Astrocyte (in vitro differentiated cells and primary cell): ENCODE measurements around the gene TCF3. TPM values are rescaled to one million over a fixed set of nuclear protein-coding genes. Genes with fewer than 3 reads are reported as not detected.

Experiments
- DNase-seq: peaks from one replicate; pipeline ENCODE4 v3.0.0-alpha.2; 2010; ENCODE audit warnings: low read depth
- FAIRE-seq: peaks from 2 replicates; lab custom pipeline; 2011; peaks lifted over from hg19 to GRCh38; lab: Jason Lieb, UNC
- H2AFZ ChIP-seq: 2 replicates; pipeline ENCODE4 v1.6.0; 2012; ENCODE audit warnings: low read depth, low read length, inconsistent platforms
- H3K27ac ChIP-seq: 2 replicates; pipeline ENCODE4 v1.5.1; 2011; ENCODE audit warnings: low read depth, low read length, inconsistent platforms
- H3K27me3 ChIP-seq: 2 replicates; pipeline ENCODE4 v1.6.0; 2011; ENCODE audit warnings: low read length, inconsistent platforms; ENCODE audit not compliant: insufficient read depth
- H3K36me3 ChIP-seq: 2 replicates; pipeline ENCODE4 v1.5.1; 2011; ENCODE audit warnings: low read length, inconsistent platforms; ENCODE audit not compliant: insufficient read depth
- H3K4me1 ChIP-seq: 2 replicates; pipeline ENCODE4 v1.5.1; 2011; ENCODE audit warnings: low read length, inconsistent platforms; ENCODE audit not compliant: insufficient read depth
- H3K4me2 ChIP-seq: 2 replicates; pipeline ENCODE4 v1.6.0; 2012; ENCODE audit warnings: low read length, inconsistent platforms
- H3K4me3 ChIP-seq: 2 replicates; pipeline ENCODE4 v1.5.1; 2011; ENCODE audit warnings: low read depth, mild to moderate bottlenecking, low read length, inconsistent platforms; ENCODE audit not compliant: insufficient read depth
- H3K79me2 ChIP-seq: 2 replicates; pipeline ENCODE4 v1.6.0; 2012; ENCODE audit warnings: mild to moderate bottlenecking, low read length, inconsistent platforms; ENCODE audit not compliant: insufficient read depth
- H3K9ac ChIP-seq: 2 replicates; pipeline ENCODE4 v1.6.0; 2012; ENCODE audit warnings: mild to moderate bottlenecking, low read length, inconsistent platforms
- H3K9me3 ChIP-seq: 2 replicates; pipeline ENCODE4 v1.5.1; 2012; ENCODE audit warnings: low read depth, mild to moderate bottlenecking, low read length, inconsistent platforms; ENCODE audit not compliant: insufficient read depth
- H4K20me1 ChIP-seq: 2 replicates; pipeline ENCODE4 v1.6.0; 2012; ENCODE audit warnings: low read length, inconsistent platforms; ENCODE audit not compliant: insufficient read depth
- H3K27ac Mint-ChIP-seq: one replicate; pipeline ENCODE4 v1.8.0; 2021; ENCODE audit warnings: mild to moderate bottlenecking, mixed read lengths; ENCODE audit not compliant: unreplicated experiment
- H3K27me3 Mint-ChIP-seq: one replicate; pipeline ENCODE4 v1.8.0; 2021; ENCODE audit warnings: low read depth, mixed read lengths; ENCODE audit not compliant: unreplicated experiment
- H3K36me3 Mint-ChIP-seq: one replicate; pipeline ENCODE4 v1.8.0; 2021; ENCODE audit warnings: low read depth, mixed read lengths; ENCODE audit not compliant: unreplicated experiment
- H3K4me1 Mint-ChIP-seq: one replicate; pipeline ENCODE4 v1.8.0; 2021; ENCODE audit warnings: low read depth, mixed read lengths; ENCODE audit not compliant: unreplicated experiment
- H3K4me3 Mint-ChIP-seq: one replicate; pipeline ENCODE4 v1.8.0; 2021; ENCODE audit warnings: mild to moderate bottlenecking, moderate library complexity, mixed read lengths; ENCODE audit not compliant: unreplicated experiment
- H3K9me3 Mint-ChIP-seq: one replicate; pipeline ENCODE4 v1.8.0; 2021; ENCODE audit warnings: mild to moderate bottlenecking, mixed read lengths; ENCODE audit not compliant: unreplicated experiment
- EZH2 ChIP-seq: IDR thresholded peaks from 2 replicates; pipeline ENCODE4 v1.6.1; 2012; ENCODE audit warnings: mild to moderate bottlenecking, low read length, inconsistent platforms; ENCODE audit not compliant: insufficient read depth
- total RNA-seq: library from RNA; stranded (reverse); gene quantifications from 2 replicates; pipeline ENCODE4 v1.2.1, GENCODE V29; 2021
- TF ChIP-seq, protein P1 (sequence below): IDR thresholded peaks from 2 replicates; pipeline ENCODE4 v1.5.1; 2011; ENCODE audit warnings: low read depth, mild to moderate bottlenecking, inconsistent platforms, low read length, moderate library complexity; ENCODE audit not compliant: insufficient read depth

TCF3 gene
- total RNA-seq, 1 donor from 2014 or later, result 173 TPM

DNA sequence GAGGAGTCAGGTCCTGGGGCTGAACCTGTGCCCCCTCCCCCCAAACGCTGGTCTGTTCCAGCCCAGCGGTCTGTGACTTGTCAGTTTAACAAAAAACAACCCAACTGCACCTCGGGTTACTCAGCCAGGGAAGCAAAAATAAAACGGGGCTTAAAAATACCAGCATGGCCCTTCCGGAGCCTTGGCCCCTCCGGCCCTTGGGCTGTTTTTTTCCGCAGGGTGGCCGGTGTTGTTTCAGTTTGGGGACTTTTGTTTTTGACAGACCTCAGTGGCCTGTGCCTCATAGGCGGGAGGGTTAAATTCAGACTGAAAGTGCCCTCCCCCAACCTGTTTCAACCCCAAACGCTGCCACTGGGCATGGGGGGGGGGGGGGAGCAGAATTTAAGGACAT is 4.0 kb downstream of the TCF3 start:
- Mint-ChIP-seq H3K4me1 (peaks cover 3% of the 10 kb centered on the region), H3K27me3 (no peaks in the 10 kb centered on the region), H3K4me3 (no peak overlapping the region), H3K36me3 (peaks cover 3% of the 10 kb centered on the region), H3K9me3 (no peaks in the 10 kb centered on the region), H3K27ac (no peak overlapping the region)
- Histone ChIP-seq H4K20me1 (peaks cover 70% of the 10 kb centered on the region), H3K4me1 (peaks cover 3% of the 10 kb centered on the region), H3K4me3 (no peak overlapping the region), H3K79me2 (peaks cover 66% of the 10 kb centered on the region), H3K27ac (no peak overlapping the region), H3K9ac (no peak overlapping the region), H3K36me3 (no peaks in the 10 kb centered on the region), H3K4me2 (no peak overlapping the region), H2AFZ (no peak overlapping the region), H3K9me3 (no peaks in the 10 kb centered on the region), H3K27me3 (no peaks in the 10 kb centered on the region)
- TF ChIP-seq, protein P1, sequence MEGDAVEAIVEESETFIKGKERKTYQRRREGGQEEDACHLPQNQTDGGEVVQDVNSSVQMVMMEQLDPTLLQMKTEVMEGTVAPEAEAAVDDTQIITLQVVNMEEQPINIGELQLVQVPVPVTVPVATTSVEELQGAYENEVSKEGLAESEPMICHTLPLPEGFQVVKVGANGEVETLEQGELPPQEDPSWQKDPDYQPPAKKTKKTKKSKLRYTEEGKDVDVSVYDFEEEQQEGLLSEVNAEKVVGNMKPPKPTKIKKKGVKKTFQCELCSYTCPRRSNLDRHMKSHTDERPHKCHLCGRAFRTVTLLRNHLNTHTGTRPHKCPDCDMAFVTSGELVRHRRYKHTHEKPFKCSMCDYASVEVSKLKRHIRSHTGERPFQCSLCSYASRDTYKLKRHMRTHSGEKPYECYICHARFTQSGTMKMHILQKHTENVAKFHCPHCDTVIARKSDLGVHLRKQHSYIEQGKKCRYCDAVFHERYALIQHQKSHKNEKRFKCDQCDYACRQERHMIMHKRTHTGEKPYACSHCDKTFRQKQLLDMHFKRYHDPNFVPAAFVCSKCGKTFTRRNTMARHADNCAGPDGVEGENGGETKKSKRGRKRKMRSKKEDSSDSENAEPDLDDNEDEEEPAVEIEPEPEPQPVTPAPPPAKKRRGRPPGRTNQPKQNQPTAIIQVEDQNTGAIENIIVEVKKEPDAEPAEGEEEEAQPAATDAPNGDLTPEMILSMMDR, result no peak
- no peak for TF ChIP-seq EZH2
- DNase-seq (no peak), FAIRE-seq (no peak)

DNA sequence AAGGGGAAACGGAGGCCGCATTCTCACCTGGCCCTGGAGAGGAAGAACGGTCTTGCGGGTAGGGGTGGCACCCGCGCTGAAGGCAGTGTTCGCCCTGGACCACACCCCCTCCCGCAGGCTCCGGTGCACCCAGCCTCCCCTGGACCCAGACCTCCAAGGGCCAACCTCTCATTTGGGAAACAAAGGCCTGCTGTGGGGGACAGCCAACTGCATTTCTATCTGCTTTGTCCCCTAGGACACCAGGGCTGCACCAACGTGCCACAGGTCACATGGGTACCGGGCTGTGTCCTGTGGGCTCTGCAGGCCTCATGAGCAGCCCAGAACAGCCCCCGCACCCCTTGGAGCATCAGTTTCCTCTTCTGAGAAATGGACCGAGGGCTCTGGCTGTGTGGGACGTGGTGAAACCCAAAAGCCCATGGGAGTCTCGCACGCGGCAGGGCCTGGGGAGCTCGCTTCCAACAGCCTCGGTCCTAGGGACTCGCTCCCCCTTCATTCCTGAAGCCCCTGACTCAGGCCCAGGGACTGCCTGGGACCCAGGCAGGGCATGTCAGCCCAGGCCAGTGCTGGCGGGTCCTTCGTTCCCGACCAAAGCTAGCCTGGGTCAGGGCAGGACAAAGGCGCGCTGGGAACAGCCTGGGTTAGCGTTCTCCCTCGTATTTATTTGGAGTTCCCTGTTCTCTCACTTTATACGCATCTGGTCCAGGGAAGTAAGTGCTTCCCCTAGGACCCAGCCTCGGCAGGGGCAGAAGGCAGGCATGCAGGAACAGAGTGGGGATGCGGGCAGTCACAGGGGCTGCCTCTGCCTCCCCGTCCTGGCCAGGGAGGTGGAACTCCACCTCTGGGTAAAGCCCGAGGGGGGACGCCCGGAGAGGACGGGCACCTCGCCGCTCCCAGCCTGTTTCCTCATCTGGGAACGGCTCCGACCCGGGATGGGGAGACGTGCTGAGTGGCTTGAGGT is 4.6 kb downstream of the TCF3 start:
- Histone ChIP-seq H4K20me1 (peaks cover 76% of the 10 kb centered on the region), H3K36me3 (peaks cover 2% of the 10 kb centered on the region), H3K4me2 (no peak overlapping the region), H3K27ac (no peak overlapping the region), H3K9me3 (no peaks in the 10 kb centered on the region), H3K4me3 (no peak overlapping the region), H3K4me1 (no peaks in the 10 kb centered on the region), H3K79me2 (peaks cover 73% of the 10 kb centered on the region), H2AFZ (no peak overlapping the region), H3K27me3 (no peaks in the 10 kb centered on the region), H3K9ac (no peak overlapping the region)
- DNase-seq (no peak), FAIRE-seq (no peak)
- TF ChIP-seq, protein P1, result no peak
- TF ChIP-seq EZH2, result no peak
- Mint-ChIP-seq H3K27me3 (no peaks in the 10 kb centered on the region), H3K36me3 (peaks cover 7% of the 10 kb centered on the region), H3K27ac (no peak overlapping the region), H3K9me3 (no peaks in the 10 kb centered on the region), H3K4me3 (no peak overlapping the region), H3K4me1 (peaks cover 3% of the 10 kb centered on the region)
